ENCODE measurements around the gene PHOX2A. TPM values are rescaled to one million over a fixed set of nuclear protein-coding genes. Genes with fewer than 3 reads are reported as not detected.
A peak's percentile ranks its signal among the peaks of the same experiment; 100 is the strongest.

PHOX2A gene
- total RNA-seq, 1 donor from 2014 or later: 3.4 TPM

GRCh38 chr11:72243173-72244059, 560 bp downstream of the PHOX2A start:
- intact Hi-C loops (cut with DNase I): no loop called here
- Histone ChIP-seq H3K27me3 (peaks cover 24% of the 10 kb centered on the region), H3K4me3 (peak overlapping the region in 1 of 2 donors; percentile 22), H3K4me1 (peaks cover 39% of the 10 kb centered on the region), H3K27ac (no peak overlapping the region), H3K9me3 (no peaks in the 10 kb centered on the region), H3K36me3 (no peaks in the 10 kb centered on the region)
- DNase-seq (ENCODE audit: extremely low spot score in 2 of 2): no peak
- TF ChIP-seq POLR2A (IDR thresholded peaks at IDR 0.05) (no peak), CTCF (IDR thresholded peaks at IDR 0.05) (no peak)

GRCh38 chr11:72242141-72242540, 1.8 kb downstream of the PHOX2A start:
- TF ChIP-seq POLR2A (IDR thresholded peaks at IDR 0.05): no peak
- TF ChIP-seq POLR2AphosphoS5 (IDR thresholded peaks at IDR 0.05; ENCODE audit: insufficient read depth in 1 of 2, low read depth in 1 of 2): no peak
- no peak for TF ChIP-seq CTCF (IDR thresholded peaks at IDR 0.05)
- H3K27me3 ChIP-seq: peaks cover 24% of the 10 kb centered on the region
- H3K36me3 ChIP-seq: peaks cover 0 to 7% of the 10 kb centered on the region in 2 donors
- no peaks in the 10 kb centered on the region for H3K9me3 ChIP-seq
- peaks cover 40% of the 10 kb centered on the region for H3K4me1 ChIP-seq
- no peak overlapping the region for H3K27ac ChIP-seq
- no peak overlapping the region for H3K4me3 ChIP-seq
- DNase-seq (ENCODE audit: extremely low spot score in 2 of 2): no peak
- intact Hi-C loops (cut with DNase I): no loop called here

GRCh38 chr11:72241291-72241781, 2.6 kb downstream of the PHOX2A start:
- Histone ChIP-seq H3K27ac (no peak overlapping the region), H3K4me3 (no peak overlapping the region), H3K27me3 (peaks cover 24% of the 10 kb centered on the region), H3K36me3 (peaks cover 0 to 14% of the 10 kb centered on the region in 2 donors), H3K4me1 (peaks cover 40% of the 10 kb centered on the region), H3K9me3 (no peaks in the 10 kb centered on the region)
- no peak for TF ChIP-seq POLR2A (IDR thresholded peaks at IDR 0.05)
- no peak for TF ChIP-seq CTCF (IDR thresholded peaks at IDR 0.05)
- TF ChIP-seq POLR2AphosphoS5 (IDR thresholded peaks at IDR 0.05; ENCODE audit: insufficient read depth in 1 of 2, low read depth in 1 of 2): no peak
- no peak for DNase-seq (ENCODE audit: extremely low spot score in 2 of 2)
- intact Hi-C loops (cut with DNase I): no loop called here

GRCh38 chr11:72240461-72241290, 3.3 kb downstream of the PHOX2A start:
- DNase-seq (ENCODE audit: extremely low spot score in 2 of 2): no peak
- H3K4me1 ChIP-seq: peaks cover 40% of the 10 kb centered on the region
- intact Hi-C loops (cut with DNase I): no loop called here

More at GRCh38 chr11:72240461-72241290, 3.3 kb downstream of the PHOX2A start:
- H3K9me3 ChIP-seq: no peaks in the 10 kb centered on the region
- no peak overlapping the region for H3K27ac ChIP-seq
- peaks cover 0 to 20% of the 10 kb centered on the region in 2 donors for H3K36me3 ChIP-seq
- peak overlapping the region; percentile 39 to 55 for H3K4me3 ChIP-seq
- no peak for TF ChIP-seq CTCF (IDR thresholded peaks at IDR 0.05)
- no peak for TF ChIP-seq POLR2A (IDR thresholded peaks at IDR 0.05)
- TF ChIP-seq POLR2AphosphoS5 (IDR thresholded peaks at IDR 0.05; ENCODE audit: insufficient read depth in 1 of 2, low read depth in 1 of 2): no peak
- H3K27me3 ChIP-seq: peaks cover 24% of the 10 kb centered on the region

Measured in vagina (tissue), 2 donors.